Fibroblast of pulmonary artery (primary cell): ENCODE data around the gene HACL1.

Source experiments
- DNase-seq: peaks from one replicate; pipeline ENCODE4 v3.0.0-alpha.2; 2010; ENCODE audit warnings: low read depth
- H3K4me3 ChIP-seq: replicated peaks from 2 replicates; pipeline ENCODE4 v1.5.1; 2011; ENCODE audit warnings: low read depth, mild to moderate bottlenecking, control low read depth, low read length, moderate library complexity
- TF ChIP-seq, protein P1 (sequence below): IDR thresholded peaks from 2 replicates; pipeline ENCODE4 v1.5.1; 2011; ENCODE audit warnings: mild to moderate bottlenecking, control low read depth, low read length, inconsistent platforms; ENCODE audit errors: missing control alignments

The HACL1 gene

DNA sequence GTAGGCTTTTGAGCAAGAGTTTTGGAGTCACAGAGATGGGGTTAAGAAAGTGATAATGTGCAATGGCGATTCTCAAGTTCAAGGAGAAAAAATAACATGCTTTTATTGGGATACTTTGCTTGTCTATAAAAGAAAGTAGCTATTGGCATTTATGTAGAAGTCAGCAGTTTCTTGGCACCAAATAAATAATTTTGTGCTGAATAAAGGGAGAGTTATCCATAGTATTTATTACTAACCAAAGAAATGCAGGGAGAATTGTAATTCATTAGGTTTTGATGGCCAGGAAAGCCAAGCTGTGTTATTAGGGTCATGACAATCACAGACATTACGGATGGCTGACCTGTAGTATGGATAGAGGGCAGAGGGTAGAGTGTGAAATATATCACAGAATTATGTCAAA lies 33.3 kb upstream of the HACL1 start:
- DNase-seq: no peak
- TF ChIP-seq, protein P1, sequence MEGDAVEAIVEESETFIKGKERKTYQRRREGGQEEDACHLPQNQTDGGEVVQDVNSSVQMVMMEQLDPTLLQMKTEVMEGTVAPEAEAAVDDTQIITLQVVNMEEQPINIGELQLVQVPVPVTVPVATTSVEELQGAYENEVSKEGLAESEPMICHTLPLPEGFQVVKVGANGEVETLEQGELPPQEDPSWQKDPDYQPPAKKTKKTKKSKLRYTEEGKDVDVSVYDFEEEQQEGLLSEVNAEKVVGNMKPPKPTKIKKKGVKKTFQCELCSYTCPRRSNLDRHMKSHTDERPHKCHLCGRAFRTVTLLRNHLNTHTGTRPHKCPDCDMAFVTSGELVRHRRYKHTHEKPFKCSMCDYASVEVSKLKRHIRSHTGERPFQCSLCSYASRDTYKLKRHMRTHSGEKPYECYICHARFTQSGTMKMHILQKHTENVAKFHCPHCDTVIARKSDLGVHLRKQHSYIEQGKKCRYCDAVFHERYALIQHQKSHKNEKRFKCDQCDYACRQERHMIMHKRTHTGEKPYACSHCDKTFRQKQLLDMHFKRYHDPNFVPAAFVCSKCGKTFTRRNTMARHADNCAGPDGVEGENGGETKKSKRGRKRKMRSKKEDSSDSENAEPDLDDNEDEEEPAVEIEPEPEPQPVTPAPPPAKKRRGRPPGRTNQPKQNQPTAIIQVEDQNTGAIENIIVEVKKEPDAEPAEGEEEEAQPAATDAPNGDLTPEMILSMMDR: no peak
- no peak overlapping the region for H3K4me3 ChIP-seq

DNA sequence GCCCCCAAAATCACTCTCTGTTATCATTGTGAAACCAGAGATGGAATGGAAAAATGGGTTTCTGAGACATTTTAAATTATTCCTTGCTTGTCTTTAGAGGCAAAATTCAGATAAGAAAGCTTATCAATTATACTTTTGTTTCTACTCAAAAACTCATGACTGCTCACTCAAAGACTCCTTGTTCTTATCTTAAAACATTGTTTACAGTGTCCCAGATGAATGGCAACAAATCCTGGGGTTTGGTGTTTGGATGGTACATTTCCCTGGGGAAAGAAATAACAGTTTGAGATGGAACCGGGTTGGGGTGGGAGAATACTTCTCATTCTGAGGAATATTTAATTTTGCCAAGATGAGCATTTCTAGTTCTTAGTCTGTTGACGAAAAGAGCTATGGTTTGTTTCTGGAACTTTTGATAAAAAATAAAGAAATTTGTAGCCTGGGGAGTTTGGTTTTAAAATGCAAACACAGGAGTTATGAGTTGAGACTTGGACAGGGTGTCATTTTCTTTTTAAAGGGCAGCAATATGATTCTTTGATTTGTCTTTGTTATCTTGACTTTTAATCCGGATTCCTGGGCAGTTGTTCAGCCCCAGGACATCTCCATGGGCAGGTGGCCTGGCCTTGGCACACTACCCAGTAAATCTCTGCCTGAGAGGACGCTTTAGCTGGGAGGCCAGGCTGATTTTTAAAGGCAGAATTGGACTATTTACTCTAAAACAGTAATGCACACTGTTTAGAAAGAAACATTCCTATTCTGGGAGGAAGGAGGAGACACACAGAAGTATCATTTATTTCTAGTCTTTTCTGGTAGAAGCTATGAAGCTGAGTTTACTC lies 32.6 kb upstream of the HACL1 start:
- no peak overlapping the region for H3K4me3 ChIP-seq
- DNase-seq: no peak
- TF ChIP-seq, protein P1: no peak

- TF ChIP-seq, protein P1: no peak
- DNase-seq: no peak
Measured at GRCh38 chr3:15633159-15633558, 31.8 kb upstream of the HACL1 start.

DNA sequence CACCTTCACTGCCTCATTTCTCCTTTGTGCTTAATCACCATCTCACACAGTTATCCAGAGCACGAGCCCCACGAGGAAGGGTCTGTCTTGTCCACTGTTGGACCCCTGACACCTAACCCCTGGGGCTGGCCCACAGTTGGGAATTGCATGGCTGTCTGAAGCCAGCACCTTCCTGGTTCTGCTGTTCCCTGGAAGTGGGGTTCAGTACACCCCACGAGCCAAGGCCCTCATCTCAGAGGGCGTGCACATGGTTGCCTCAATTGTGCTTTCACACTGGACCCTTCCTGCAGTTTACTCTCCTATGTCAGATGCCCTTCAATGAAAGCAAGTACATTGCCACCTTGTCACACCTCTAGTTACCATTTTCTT lies 30.8 kb upstream of the HACL1 start:
- TF ChIP-seq, protein P1: no peak
- H3K4me3 ChIP-seq: no peak overlapping the region

More at GRCh38 chr3:15633159-15633558, 31.8 kb upstream of the HACL1 start:
- no peak overlapping the region for H3K4me3 ChIP-seq

DNA sequence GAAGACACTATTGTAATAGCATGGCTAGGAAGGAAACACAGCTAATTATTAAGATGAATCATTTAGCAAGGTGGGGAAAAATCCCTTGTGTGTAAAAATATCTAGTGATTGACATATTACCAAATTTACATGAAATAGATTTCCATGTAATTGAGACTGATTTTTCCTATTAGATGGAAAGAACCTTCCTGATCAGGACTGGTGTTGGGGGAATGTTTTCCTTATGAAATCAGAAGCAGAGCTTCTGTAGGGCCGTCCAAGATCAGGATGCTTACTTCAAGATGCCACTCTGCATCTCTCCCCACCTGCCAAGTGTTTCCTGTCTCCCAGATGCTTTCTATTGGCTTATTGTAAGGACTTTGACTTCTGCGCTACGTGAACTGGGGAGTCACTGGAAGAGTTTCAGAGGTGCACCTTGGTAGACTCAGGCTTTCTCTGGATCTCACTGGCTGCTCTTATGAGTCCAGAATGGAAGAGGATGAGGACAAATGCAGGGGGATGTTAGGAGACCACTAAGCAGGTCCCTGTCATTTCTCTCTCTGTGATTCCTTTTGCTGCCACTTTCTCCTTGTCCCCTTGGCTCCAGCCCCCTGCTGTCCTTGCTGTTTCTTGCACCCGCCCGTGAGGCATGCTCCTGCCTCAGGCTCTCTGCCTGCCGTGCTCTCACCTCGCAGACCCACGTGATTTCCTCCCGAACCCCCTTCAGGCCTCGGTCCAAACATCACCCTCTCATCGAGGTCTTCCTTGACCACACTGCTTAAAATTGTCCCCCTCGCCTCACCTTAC lies 30.2 kb upstream of the HACL1 start:
- no peak overlapping the region for H3K4me3 ChIP-seq
- DNase-seq: no peak
- TF ChIP-seq, protein P1: no peak

More for the DNA sequence above, 30.8 kb upstream of the HACL1 start:
- no peak for DNase-seq

GRCh38 chr3:15630646-15631350 lies 29.4 kb upstream of the HACL1 start:
- DNase-seq: peak; percentile 82
- H3K4me3 ChIP-seq: peak overlapping the region; percentile 51
- TF ChIP-seq, protein P1: no peak
